ENCODE measurements around the gene OR13G1. TPM values are rescaled to one million over a fixed set of nuclear protein-coding genes. Genes with fewer than 3 reads are reported as not detected.
"Not testable (repeated sequence)": the region's sequence is repeated elsewhere in the genome, so short reads cannot be mapped to it uniquely, and the experiment has no call there.

Gene OR13G1, protein sequence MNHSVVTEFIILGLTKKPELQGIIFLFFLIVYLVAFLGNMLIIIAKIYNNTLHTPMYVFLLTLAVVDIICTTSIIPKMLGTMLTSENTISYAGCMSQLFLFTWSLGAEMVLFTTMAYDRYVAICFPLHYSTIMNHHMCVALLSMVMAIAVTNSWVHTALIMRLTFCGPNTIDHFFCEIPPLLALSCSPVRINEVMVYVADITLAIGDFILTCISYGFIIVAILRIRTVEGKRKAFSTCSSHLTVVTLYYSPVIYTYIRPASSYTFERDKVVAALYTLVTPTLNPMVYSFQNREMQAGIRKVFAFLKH
- total RNA-seq = not detected
- long read RNA-seq = 0 reads

DNA sequence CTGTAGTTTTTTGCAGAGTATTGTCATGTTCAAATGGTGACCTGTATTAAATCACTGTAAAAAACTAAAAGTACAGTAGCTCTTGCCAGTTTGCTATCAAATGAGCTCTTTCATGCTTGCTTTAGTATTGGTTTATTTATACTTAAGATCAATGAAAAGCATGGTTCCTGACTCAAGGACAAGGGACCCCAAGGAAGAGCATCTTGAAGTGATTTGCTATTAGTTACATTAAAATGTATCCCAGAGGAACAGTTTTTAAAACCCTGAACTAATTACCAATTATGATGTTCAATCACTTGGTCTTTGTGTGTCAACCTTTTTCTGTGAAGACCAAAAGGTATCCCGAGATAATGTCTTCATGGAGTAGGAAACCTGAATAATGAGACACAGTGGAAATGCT is at the start of gene OR13G1:
OR13G1 (minus strand) TSS at position 101 of the 400 bp plus-strand sequence. CDS start 6,698 bp downstream, outside the sequence.
- DNase-seq (no peak), ATAC-seq (no peak)
- intact Hi-C loops (cut with DNase I) = no loop called here

DNA sequence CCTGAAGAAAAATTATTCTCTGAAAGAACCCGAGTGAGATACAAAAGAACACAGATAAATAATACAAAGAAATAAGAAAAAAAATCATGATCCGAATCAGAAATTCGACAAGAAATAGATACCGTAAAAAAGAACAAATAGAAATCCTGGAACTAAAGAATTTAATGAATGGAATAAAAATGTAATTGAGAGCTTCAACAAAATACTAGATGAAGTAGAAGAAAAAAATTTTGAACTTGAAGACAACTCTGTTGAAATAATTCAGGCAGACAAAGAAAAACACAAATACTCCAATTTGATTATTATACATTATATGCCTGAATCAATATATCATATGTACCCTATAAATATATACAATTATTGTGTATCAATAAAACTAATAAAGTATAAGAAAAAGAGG is 41.7 kb upstream of the OR13G1 start:
- ATAC-seq (no peak), DNase-seq (no peak)
- intact Hi-C loops (cut with DNase I) = no loop called here

DNA sequence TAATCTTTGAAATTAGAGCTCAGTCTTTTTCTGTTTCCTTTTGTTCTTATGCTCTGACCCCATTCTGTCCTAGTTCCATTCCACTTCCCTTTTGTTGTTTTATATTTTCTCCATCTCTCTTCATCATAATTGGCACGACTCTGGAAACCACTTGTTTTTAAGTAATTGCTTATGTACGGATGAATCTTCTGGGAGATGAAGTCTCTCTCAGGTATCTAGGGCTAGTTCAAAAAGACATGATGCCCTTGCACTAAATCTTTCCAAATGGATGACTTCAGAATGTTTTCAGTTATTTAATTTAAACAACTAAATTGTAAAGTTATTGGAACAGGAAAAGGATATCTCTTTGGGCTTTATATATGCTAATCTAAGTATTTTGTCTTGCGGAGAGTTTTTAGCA is 37.0 kb upstream of the OR13G1 start, which contains the start of gene OR6F1:
OR6F1 (minus strand) TSS at position 101 of the 400 bp plus-strand sequence. CDS start 3,891 bp downstream, outside the sequence.
- DNase-seq (no peak), ATAC-seq (no peak)
- intact Hi-C loops (cut with DNase I) = no loop called here

DNA sequence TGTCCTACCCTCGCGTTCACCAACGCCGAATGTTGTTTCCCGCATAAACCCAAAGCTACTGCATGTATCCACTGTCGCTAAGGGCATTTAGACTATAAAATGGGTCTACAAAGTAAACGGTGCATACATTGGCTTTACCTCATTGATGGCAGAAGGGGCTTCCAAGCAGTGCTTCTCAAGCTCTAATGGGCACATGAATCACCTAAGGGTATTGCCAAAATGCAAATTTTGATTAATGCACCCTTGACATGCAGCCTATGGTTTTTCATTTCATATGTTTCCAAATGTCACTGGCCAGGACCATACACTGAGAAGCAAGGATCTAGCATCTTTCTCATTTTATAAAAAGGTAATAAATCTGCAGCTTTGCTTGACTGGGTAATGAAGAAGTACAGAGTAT is 34.2 kb upstream of the OR13G1 start:
- ATAC-seq (no peak), DNase-seq (no peak)
- intact Hi-C loops (cut with DNase I) = no loop called here

DNA sequence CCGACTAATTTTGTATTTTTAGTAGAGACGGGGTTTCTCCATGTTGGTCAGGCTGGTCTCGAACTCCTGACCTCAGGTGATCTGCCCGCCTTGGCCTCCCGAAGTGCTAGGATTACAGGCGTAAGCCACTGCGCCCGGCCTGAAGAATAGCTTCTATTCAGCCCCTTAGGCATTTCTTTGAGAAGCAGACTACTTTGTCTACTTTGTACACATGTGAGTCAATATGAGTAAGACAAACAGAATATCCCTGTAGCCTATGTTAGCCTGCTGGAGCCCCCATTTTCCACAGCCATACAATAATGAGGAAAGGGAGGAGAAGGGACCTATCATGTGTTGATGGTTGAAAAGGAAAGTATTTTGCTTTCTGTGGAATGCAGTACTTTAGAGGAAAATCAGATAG is 31.1 kb upstream of the OR13G1 start:
- DNase-seq; intact Hi-C loops (cut with DNase I); ATAC-seq: not testable (repeated sequence)

DNA sequence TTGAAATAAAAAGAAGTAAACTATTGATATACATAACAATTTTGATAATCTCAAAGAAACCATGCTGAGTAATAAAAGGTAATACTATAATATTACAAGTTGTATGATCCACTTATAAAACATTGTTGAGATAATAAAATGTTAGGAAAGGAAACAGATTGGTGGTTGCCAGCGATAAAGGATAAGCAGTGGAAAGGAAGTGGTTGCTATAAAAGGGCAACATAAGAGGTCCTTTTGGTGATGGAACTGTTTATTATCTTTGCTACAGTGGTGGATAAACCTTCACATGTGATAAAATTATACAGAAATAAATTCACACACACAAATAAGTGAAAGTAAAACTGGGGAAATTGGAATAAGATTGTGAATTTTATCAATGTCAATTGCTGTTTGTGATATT is 21.8 kb upstream of the OR13G1 start:
- intact Hi-C loops (cut with DNase I) = no loop called here
- ATAC-seq (no peak), DNase-seq (no peak)

DNA sequence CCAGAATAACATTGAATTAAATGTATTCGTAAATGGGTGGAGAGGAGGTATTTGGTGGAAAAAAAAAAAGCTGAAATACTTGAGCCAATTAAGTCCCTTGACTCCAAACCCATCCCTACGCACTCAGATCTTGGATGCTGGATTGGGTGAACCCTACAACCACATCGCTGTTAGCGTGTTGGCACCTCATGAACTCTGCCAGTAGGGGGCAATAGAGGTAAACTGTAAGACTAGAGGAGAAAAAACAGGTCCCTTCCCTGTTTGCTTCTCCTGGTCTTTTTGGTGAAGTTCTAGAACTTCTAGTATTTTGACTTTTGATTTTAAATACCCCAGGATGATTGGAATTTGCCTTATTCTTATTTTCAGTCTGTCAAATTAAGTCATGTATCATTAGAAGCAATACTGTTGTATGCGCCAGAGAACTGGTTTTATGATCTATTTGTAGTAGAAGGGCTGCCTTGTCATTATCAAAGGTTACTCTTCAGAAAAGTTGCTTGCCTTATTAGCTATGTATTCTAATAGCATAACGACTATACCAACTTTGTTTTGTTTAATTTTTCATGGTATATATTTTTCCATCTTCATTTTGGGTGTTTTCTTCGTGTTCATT is 1.9 kb upstream of the OR13G1 start:
- ATAC-seq (no peak), DNase-seq (peak; percentile 21)
- intact Hi-C loops (cut with DNase I) = no loop called here

DNA sequence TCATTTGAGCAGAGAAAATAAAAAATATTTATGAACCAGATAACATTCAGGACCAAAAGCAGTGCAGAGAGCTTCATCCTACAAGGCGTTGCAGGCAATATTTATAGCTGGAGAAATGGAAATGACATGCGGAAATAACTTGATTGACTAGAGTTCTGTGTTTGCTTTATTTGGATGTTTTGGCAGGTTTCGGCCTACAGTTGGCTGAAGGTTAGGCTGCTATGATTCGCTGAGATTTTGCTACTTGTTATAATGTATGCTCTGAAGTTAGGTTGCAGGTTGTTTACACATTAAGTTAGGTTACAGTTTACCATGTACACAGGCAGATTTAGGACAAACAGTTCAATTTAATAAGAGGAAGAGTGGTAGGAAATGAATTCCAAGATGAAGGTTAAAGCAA is 632 bp upstream of the OR13G1 start:
- intact Hi-C loops (cut with DNase I) = no loop called here
- ATAC-seq (no peak), DNase-seq (no peak)

DNA sequence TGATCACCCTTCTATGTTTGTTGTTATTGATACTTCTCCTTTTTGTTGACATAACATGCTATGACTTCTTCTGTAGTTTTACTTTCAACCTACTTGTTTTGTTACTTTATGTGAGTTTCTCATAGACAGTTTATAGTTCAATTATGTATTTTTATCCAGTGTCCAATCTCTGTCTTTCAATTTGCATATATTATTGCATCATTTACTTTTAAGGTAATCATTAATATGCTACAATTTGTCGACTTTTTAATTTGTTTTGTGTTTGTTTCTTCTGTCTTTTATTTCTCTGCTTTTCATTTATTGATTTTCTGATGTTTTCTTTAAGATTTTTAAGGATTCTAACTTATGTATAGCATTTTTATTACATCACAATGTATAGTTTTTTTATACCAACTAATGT is 10.3 kb downstream of the OR13G1 start:
- intact Hi-C loops (cut with DNase I) = no loop called here
- no peak for DNase-seq
- ATAC-seq = no peak

DNA sequence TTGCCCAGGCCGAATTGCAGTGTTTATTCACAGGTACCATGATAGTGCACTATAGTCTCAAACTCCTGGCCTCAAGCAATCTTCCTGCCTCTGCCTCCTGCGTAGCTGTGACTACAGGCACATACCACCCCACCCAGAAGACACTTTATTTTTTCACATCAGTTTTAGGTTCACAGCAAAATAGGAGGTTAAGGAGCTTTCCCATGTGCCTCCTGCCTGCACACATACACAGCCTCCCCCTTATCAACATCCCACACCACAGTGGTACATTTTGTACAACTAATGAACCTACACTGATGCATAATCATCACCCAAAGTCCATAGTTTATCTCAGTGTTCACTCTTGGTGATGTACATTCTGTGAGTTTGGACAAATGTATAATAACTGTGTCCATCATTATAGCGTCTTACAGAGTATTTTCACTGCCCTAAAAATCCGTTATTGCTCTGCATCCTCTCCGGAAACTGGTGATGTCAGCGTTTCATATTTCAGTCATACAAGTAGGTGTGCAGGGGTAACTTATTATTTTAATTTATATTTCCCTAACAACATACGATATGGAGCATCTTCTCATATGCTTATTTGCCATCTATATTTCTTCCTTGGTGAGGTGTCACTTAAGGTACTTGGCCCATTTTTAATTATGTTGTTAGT is 23.2 kb downstream of the OR13G1 start:
- ATAC-seq (no peak), DNase-seq (no peak)
- intact Hi-C loops (cut with DNase I) = no loop called here

DNA sequence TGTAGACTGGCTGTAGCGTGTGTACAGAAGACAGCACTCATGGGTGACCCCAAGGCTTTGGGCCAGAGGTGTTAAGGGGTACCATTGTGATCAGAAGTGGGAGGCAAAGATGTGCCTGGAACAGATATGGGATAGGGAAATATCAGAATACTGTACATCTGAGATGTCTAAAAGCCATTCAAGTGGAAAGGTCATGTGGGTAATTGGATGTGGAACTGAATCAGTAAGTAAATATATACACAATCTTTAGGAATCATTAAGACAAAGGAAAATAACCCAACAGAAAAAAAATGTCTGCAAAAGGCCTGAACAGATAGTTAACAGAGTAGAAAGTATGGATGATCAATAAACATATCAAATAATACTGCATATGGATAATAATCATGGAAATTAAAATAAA is 26.5 kb downstream of the OR13G1 start:
- DNase-seq (no peak), ATAC-seq (no peak)
- intact Hi-C loops (cut with DNase I) = no loop called here

DNA sequence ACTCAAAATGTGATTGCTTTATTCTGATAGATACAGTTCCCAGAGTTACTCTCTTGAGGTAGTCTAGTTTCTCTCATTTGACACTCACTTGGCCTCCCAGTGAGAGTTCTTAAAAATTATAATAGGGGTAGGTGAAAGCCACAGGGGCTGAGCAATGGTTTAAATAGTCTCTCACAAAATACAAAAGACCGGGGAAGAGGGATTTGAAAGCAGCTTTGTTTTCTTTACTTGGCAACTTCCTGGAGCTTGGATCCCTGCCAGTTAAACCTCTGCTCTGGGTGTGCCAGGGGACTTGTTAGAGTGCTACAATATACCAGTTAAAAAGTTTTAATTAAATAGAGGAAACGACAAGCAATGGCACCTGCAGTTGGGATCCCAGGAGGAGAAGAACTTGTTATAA is 31.7 kb downstream of the OR13G1 start:
- ATAC-seq = no peak
- intact Hi-C loops (cut with DNase I) = no loop called here
- DNase-seq = no peak

DNA sequence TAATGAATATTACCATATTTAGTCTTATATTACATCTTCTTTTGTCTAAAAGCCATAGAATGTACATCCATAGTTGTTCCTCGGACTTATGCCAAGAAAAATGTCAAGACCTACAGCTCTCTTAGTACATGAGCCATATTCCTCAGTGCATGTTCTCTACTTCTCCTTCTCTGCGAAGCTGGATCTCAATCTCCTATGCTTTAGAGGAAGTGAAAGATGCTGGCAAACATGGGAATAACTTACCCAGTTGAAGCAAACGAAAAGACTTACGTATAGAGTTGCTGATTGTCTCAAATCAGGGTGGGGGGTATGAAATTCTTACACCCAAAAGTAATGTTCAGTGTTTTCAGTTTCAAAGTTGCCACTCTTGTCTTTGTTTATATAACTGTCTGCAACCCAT is 32.7 kb downstream of the OR13G1 start:
- intact Hi-C loops (cut with DNase I) = no loop called here
- no peak for DNase-seq
- ATAC-seq = no peak

DNA sequence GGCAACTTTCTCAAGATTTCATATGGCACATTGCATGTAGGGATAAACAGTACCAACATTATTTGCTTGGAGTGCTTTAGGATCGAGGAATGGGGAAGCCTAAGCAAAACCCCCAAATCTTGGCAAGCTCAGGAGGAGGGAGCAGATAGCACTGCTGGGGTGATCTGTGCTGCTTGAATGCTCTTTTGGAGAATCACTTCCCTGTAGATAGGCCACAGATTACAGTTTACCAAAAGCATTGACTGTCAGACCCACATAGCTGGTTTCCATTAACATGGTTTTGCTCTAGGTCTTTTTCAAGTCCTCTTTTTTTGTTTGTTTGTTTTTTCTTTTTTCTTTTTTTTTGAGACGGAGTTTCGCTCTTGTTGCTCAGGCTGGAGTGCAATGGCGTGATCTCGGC is 36.8 kb downstream of the OR13G1 start:
- intact Hi-C loops (cut with DNase I) = no loop called here
- DNase-seq (no peak), ATAC-seq (no peak)

DNA sequence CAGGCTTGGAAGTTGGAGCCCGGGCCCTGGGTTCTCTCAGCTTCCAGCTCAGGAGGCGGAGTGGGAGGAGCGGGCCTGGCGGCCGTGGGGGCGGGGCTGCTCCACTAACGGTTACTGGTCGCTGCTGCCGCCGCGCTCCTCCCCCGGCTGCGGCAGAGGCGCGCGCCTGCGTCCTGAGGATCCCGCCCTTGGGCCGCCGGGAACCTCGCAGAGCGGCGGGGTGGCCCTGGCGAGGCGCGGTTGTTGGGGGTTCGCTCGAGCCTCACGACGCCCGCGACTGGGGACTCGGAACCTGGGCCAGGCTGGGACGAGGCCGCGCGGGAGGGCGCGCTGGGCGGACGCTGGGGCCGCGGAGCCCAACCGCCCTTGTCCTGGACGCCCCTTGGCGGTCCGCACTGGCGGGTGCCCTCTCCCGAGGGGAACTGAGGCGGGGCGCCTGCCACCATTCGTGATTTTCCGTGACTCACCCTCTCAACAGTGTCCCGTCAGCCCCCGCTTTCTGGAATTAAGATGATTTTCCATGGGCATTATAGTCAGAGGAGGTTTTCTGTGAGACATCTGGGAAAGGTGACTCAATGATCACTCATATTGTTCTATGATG is 40.1 kb downstream of the OR13G1 start:
- DNase-seq (peak; percentile 76), ATAC-seq (peak; percentile 71 to 89)
- intact Hi-C loops (cut with DNase I) = no loop called here

DNA sequence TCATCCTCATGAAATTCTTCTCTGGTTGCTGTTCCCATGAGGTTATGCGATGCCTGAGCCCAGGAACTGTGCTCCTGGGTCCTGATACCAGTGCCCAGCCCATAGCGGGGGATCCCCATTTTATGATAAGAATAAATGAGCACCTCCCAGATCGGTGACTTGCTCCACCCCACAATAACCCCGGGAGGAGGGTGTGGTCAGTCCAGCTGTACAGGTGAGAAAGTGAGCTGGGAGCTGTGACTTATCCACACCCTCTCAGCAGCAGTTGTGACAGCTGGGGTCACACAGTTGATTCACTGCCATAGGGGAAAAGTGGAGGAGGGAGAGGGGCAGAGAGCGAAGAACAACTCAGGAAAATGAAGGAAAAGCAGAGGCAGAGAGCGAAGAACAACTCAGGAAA is 40.8 kb downstream of the OR13G1 start:
- ATAC-seq (no peak), DNase-seq (no peak)
- intact Hi-C loops (cut with DNase I) = no loop called here

DNA sequence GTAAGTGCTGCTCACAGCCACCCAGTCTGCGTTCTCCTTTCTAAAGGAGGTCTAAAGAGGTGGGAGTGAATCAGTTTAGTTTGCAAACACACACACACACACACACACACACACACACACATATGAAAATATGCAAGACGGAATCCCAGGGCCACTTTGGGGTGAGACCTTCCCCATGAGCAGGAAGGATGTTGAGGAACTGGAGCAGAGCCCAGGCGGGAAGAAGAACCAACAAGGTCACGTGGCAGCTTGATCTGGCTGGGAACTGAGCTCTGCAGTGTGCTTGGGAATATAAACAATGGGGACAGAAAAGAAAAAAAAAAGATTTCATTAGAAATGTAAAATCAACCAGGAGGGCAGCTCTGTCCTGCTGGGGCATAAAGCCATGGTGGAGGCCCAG is 41.5 kb downstream of the OR13G1 start:
- intact Hi-C loops (cut with DNase I) = no loop called here
- DNase-seq (no peak), ATAC-seq (no peak)

DNA sequence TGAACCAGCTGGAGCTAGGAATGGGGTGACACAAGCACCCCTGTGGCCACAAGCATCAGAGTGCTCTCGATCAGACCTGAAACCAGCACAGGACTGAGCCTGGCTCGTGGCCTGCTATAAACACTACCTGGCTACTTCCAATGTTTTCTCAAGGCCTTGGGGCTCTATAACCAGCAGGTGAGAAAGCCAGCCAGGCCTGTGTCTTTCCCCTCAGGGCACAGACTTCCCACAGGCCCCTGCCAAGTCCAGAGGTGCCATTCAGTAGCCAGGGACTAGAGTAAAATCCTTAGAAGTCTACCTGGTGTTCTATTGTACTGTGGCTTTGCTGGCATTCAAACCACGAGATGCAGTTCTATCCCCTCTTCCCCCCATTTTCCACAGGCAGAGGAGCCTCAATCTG is 51.6 kb downstream of the OR13G1 start:
- intact Hi-C loops (cut with DNase I) = no loop called here
- no peak for DNase-seq
- no peak for ATAC-seq
